ENCODE measurements around the gene TNFAIP8L3.

The TNFAIP8L3 gene

DNA sequence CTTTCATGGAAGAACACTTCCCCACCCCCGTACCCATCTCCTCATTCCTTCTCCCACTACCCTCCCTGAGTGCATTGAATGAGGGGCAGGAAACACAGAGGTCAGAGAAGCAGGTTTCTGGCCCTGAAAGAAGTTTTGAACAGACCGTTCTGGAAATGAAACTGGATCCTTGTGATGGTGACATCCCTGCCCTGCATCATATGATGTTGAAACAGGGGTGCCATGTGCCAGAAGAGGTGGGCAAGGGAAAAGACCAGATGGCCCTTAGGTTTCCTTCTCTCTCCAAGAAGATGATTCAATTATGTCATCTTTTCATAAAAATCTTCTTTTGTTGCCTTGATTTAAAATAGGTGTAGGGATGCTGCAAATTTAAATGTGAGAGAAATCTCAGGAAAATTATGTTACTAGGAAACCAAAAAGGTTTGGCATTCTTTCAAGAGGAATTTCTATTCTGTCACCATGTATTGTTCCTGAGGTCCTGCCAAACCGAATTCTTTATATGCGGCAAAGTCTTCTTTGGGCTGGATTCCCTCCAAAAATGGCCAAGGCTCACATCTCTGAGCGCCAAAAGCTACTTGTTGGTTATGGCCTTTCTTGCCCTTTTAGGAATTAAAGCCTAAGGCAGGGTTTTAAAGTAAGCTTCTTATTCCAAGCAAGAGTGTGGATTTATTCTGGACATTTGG lies 19.9 kb upstream of the TNFAIP8L3 start:
- H3K36me3 ChIP-seq (ENCODE audit: insufficient read depth, low read length): no peaks in the 10 kb centered on the region
- TF ChIP-seq, protein P1, sequence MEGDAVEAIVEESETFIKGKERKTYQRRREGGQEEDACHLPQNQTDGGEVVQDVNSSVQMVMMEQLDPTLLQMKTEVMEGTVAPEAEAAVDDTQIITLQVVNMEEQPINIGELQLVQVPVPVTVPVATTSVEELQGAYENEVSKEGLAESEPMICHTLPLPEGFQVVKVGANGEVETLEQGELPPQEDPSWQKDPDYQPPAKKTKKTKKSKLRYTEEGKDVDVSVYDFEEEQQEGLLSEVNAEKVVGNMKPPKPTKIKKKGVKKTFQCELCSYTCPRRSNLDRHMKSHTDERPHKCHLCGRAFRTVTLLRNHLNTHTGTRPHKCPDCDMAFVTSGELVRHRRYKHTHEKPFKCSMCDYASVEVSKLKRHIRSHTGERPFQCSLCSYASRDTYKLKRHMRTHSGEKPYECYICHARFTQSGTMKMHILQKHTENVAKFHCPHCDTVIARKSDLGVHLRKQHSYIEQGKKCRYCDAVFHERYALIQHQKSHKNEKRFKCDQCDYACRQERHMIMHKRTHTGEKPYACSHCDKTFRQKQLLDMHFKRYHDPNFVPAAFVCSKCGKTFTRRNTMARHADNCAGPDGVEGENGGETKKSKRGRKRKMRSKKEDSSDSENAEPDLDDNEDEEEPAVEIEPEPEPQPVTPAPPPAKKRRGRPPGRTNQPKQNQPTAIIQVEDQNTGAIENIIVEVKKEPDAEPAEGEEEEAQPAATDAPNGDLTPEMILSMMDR (IDR thresholded peaks at IDR 0.05; ENCODE audit: borderline replicate concordance, extremely low read depth, low read length, poor library complexity, severe bottlenecking): no peak
- TF ChIP-seq EZH2 (IDR thresholded peaks at IDR 0.05; ENCODE audit: borderline replicate concordance, low read depth, low read length, severe bottlenecking): no peak
- no peaks in the 10 kb centered on the region for H3K4me1 ChIP-seq (ENCODE audit: insufficient read depth, low read length)
- H4K20me1 ChIP-seq (ENCODE audit: insufficient read depth, low read length): no peaks in the 10 kb centered on the region
- no peak overlapping the region for H3K9ac ChIP-seq (ENCODE audit: low read depth, low read length)
- no peak for ATAC-seq (ENCODE audit: insufficient read depth, low read depth)
- no peak overlapping the region for H2AFZ ChIP-seq (ENCODE audit: low read depth, low read length)
- no peaks in the 10 kb centered on the region for H3K9me3 ChIP-seq (ENCODE audit: insufficient read depth, low read length, severe bottlenecking)
- no peak for DNase-seq
- H3K27me3 ChIP-seq (ENCODE audit: insufficient read depth, low read length, poor library complexity): peaks cover 6% of the 10 kb centered on the region
- H3K4me3 ChIP-seq (ENCODE audit: low read depth in 1 of 2, low read length in 2 of 2): no peak overlapping the region
- no peaks in the 10 kb centered on the region for H3K79me2 ChIP-seq (ENCODE audit: insufficient read depth, low read length)
- H3K27ac ChIP-seq (ENCODE audit: low read length): no peak overlapping the region
- H3K4me2 ChIP-seq (ENCODE audit: insufficient read depth, low read length): no peak overlapping the region

DNA sequence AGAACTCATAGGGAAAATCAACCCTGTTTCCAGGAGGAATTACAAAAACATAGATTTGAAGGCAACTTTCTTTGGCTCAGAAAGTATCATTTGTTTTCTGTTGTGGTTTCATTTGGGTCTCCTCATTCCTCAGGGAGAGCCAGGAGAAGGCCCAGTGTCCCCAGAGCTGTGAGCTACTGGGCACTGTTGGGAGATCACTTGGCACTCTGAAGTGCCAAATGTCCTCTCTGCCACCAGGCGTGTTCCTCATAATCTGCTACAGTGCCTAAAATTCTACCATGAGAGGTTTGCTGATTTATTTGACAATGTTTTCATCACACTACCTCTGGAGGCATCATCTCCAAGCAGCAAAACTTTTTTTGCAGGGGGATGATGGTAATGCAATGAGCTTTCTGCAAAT lies 17.4 kb upstream of the TNFAIP8L3 start:
- Histone ChIP-seq H3K4me3 (ENCODE audit: low read depth in 1 of 2, low read length in 2 of 2) (no peak overlapping the region), H3K4me1 (ENCODE audit: insufficient read depth, low read length) (no peaks in the 10 kb centered on the region), H3K9me3 (ENCODE audit: insufficient read depth, low read length, severe bottlenecking) (no peaks in the 10 kb centered on the region), H3K27ac (ENCODE audit: low read length) (no peak overlapping the region), H3K4me2 (ENCODE audit: insufficient read depth, low read length) (no peak overlapping the region), H2AFZ (ENCODE audit: low read depth, low read length) (no peak overlapping the region), H3K27me3 (ENCODE audit: insufficient read depth, low read length, poor library complexity) (no peaks in the 10 kb centered on the region), H3K79me2 (ENCODE audit: insufficient read depth, low read length) (no peaks in the 10 kb centered on the region), H3K36me3 (ENCODE audit: insufficient read depth, low read length) (no peaks in the 10 kb centered on the region), H4K20me1 (ENCODE audit: insufficient read depth, low read length) (no peaks in the 10 kb centered on the region), H3K9ac (ENCODE audit: low read depth, low read length) (no peak overlapping the region)
- ATAC-seq (ENCODE audit: insufficient read depth, low read depth) (no peak), DNase-seq (no peak)
- no peak for TF ChIP-seq EZH2 (IDR thresholded peaks at IDR 0.05; ENCODE audit: borderline replicate concordance, low read depth, low read length, severe bottlenecking)
- TF ChIP-seq, protein P1 (IDR thresholded peaks at IDR 0.05; ENCODE audit: borderline replicate concordance, extremely low read depth, low read length, poor library complexity, severe bottlenecking): no peak

DNA sequence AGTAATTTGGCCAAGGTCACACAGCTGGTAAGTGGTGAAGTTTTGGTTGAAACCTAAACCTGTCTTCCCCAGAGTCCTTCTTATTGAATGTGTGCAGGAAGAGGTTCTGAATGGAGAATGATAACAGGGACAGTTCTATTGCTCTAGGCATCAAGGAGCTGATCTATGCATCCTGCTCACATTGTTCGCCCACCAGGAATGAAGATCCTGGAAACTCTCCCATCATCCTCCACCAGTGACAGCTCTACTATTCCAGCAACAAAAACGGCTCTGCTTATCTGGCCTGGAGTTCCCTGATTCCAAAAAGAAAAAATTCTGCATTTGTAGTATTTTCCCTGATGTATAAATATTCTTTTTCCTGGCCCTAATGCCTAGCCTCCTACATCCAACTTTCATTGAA lies 16.4 kb upstream of the TNFAIP8L3 start:
- H3K27me3 ChIP-seq (ENCODE audit: insufficient read depth, low read length, poor library complexity): no peaks in the 10 kb centered on the region
- no peak for ATAC-seq (ENCODE audit: insufficient read depth, low read depth)
- no peaks in the 10 kb centered on the region for H4K20me1 ChIP-seq (ENCODE audit: insufficient read depth, low read length)
- H3K9ac ChIP-seq (ENCODE audit: low read depth, low read length): no peak overlapping the region
- H3K4me2 ChIP-seq (ENCODE audit: insufficient read depth, low read length): no peak overlapping the region
- no peak for TF ChIP-seq EZH2 (IDR thresholded peaks at IDR 0.05; ENCODE audit: borderline replicate concordance, low read depth, low read length, severe bottlenecking)
- TF ChIP-seq, protein P1 (IDR thresholded peaks at IDR 0.05; ENCODE audit: borderline replicate concordance, extremely low read depth, low read length, poor library complexity, severe bottlenecking): no peak
- H2AFZ ChIP-seq (ENCODE audit: low read depth, low read length): no peak overlapping the region
- no peaks in the 10 kb centered on the region for H3K79me2 ChIP-seq (ENCODE audit: insufficient read depth, low read length)
- no peaks in the 10 kb centered on the region for H3K4me1 ChIP-seq (ENCODE audit: insufficient read depth, low read length)
- no peak for DNase-seq
- no peaks in the 10 kb centered on the region for H3K36me3 ChIP-seq (ENCODE audit: insufficient read depth, low read length)
- no peak overlapping the region for H3K27ac ChIP-seq (ENCODE audit: low read length)
- no peak overlapping the region for H3K4me3 ChIP-seq (ENCODE audit: low read depth in 1 of 2, low read length in 2 of 2)
- H3K9me3 ChIP-seq (ENCODE audit: insufficient read depth, low read length, severe bottlenecking): no peaks in the 10 kb centered on the region
